ENCODE measurements around the gene KCTD13.

GRCh38 chr16:29881050-29881449, 45.0 kb downstream of the KCTD13 start:
- TF ChIP-seq ZNF274 (IDR thresholded peaks at IDR 0.05; ENCODE audit: low read depth, low read length) (no peak), YY1 (IDR thresholded peaks at IDR 0.05; ENCODE audit: insufficient read depth, insufficient read length) (no peak), SUZ12 (IDR thresholded peaks at IDR 0.05; ENCODE audit: extremely low read depth, insufficient read depth, insufficient read length) (no peak)

Data from NT2/D1 (cell line).